Skin epidermis (tissue), 12 donors: Measurements from ENCODE around the gene GUCY1B1.

Experiments
- H3K27ac ChIP-seq, 21 experiments: fragments of 200-600 bp; sonication (generic) in 11 of 21; one replicate each; pipeline ENCODE4 v1.5.0; 2020; ENCODE audit warnings: mild to moderate bottlenecking in 3 of 21, inconsistent platforms in 2 of 21, moderate library complexity in 2 of 21
- H3K4me3 ChIP-seq, 7 experiments: fragments of 200-600 bp; sonication (generic) in 2 of 7; one replicate each; pipeline ENCODE4 v1.5.0; 2020; ENCODE audit warnings: inconsistent platforms in 2 of 7, mild to moderate bottlenecking in 2 of 7, moderate library complexity in 1 of 7

Gene GUCY1B1

DNA sequence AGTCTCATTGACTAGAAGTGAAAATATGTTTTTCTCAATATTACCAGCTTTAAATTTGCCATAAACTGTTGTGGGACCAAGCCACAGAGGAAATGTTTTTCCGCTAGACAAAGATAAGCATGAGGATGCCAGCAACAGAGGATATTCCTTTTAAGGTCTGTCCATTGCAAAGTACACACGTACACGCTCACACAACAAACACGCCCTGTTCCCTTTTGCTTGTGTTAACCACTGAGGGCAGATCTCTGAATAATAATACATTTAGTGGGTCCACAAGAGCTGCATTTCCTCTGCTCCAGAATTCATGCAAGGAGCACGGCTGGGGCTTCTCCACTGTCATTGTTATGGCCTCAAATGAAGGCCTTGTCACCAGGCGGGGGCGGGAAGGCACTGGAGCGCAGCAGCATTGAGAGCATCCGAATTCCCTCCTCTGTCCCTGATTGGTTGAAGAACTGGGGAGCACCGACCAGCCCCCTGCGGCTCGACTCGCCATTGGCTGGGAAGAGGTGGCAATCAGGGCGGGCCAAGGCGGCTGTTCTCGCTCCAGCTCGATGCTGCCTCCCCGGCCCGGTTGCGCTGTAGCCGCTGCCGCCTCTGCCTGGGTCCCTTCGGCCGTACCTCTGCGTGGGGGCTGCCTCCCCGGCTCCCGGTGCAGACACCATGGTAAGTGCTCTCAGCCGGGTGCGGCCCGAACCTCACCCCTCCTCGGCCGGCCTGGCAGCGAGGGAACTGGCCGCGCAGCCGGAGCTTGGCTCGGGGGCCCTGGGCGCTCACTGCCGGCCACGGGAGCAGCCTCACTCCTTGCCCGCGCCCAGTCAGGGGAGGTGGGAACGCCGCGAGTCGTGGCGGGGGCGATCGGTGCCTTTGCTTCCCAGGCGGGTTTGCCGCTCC is at the start of gene GUCY1B1:
Gene GUCY1B1, plus strand, starts transcription at position 541 of the 891 bp plus-strand sequence. Its CDS starts 120 bp downstream, at position 661.
- H3K27ac ChIP-seq: peak within 1 kb of the TSS in 20 of 21 experiments; percentile 9 to 86 (median 71)

DNA sequence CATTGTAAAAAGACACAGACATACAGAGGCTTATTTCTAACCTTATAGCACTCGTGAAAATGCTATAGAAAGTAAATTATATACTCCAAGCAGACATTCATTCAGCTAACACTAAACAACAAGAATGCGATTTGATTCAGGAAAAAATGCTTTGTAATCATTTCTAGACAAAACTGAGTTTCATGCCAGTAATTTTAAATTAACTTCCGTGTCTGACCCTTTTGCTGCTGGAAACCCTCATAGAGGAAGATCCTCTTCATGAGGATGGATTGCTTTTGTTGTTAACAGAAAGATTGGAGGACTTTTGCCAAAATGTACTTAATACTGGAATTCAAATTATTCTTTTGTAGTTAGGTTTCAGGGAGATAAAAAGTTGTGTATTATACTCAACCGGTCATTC is 48.9 kb upstream of the GUCY1B1 start:
- no peak overlapping the region for H3K4me3 ChIP-seq
- no peak overlapping the region for H3K27ac ChIP-seq

More for the DNA sequence above, at the start of gene GUCY1B1:
- H3K4me3 ChIP-seq: peak within 1 kb of the TSS; percentile 44 to 69 (median 54)

DNA sequence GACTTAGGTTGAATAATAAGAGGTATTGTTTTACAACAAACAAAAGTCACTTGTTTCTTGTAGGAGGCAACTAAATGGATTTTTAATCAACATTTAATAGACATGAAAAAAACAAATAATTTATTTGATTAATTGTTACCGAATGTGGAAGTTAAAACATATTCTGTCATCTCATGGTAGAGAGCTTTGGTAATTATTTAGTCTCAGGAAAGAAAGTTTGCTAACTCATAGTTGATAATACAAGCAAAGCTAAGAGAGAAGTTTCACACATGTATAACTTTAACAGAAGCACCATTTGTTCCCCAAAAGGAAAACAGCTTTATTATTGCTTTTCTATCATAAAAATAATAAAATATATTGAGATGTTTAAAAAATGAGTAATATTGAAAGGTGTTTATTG is 47.3 kb upstream of the GUCY1B1 start:
- no peak overlapping the region for H3K4me3 ChIP-seq
- H3K27ac ChIP-seq: no peak overlapping the region

- H3K27ac ChIP-seq: no peak overlapping the region
- no peak overlapping the region for H3K4me3 ChIP-seq
Observed at GRCh38 chr4:155712846-155713245, 46.0 kb upstream of the GUCY1B1 start.

DNA sequence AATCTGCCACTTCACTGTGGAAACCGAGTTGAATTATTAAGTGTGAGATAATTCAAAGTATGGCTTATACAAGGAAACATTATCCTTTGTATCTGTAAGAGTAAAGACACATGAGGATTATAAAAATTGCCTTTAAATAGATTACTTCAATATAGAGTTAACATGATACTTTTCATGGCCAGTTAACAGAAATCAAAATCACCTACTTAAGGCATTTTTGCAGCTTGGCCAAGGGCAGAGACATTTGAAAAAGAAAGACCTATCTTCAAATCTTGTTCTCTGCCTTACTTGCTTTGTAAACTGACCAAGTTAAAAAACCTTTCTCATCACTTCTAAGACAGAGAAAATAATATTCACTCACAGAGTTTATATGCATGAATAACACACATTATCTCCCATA is 44.9 kb upstream of the GUCY1B1 start:
- no peak overlapping the region for H3K27ac ChIP-seq
- H3K4me3 ChIP-seq: no peak overlapping the region

GRCh38 chr4:155722336-155722735 is 36.5 kb upstream of the GUCY1B1 start:
- Histone ChIP-seq H3K27ac (peak overlapping the region in 1 of 21 experiments; percentile 42), H3K4me3 (no peak overlapping the region)

- Histone ChIP-seq H3K4me3 (no peak overlapping the region), H3K27ac (peak overlapping the region in 1 of 21 experiments; percentile 42)
Observed at GRCh38 chr4:155722816-155723499, 35.9 kb upstream of the GUCY1B1 start.

DNA sequence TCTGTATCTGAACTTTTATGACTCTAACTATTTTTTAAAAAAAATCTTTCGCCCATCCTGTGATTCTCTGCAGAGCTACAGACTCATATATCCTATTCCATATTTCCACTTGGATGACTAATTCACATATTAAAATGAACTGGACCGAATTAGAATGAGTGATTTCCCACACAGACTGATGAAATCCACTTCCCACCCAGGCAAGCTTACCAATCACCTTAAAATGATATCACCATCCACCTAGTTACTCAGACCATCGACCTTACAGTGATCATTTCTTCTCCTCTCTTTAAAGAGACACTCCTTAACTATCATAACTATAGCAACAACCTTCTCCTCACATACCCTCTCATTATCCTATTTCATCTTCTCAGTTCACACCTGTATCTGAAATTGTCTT is 34.1 kb upstream of the GUCY1B1 start:
- Histone ChIP-seq H3K27ac (no peak overlapping the region), H3K4me3 (no peak overlapping the region)

GRCh38 chr4:155734065-155734464 is 24.8 kb upstream of the GUCY1B1 start:
- no peak overlapping the region for H3K27ac ChIP-seq

GRCh38 chr4:155734951-155735350 is 23.9 kb upstream of the GUCY1B1 start:
- Histone ChIP-seq H3K27ac (no peak overlapping the region), H3K4me3 (no peak overlapping the region)

More at GRCh38 chr4:155734065-155734464, 24.8 kb upstream of the GUCY1B1 start:
- H3K4me3 ChIP-seq: no peak overlapping the region

DNA sequence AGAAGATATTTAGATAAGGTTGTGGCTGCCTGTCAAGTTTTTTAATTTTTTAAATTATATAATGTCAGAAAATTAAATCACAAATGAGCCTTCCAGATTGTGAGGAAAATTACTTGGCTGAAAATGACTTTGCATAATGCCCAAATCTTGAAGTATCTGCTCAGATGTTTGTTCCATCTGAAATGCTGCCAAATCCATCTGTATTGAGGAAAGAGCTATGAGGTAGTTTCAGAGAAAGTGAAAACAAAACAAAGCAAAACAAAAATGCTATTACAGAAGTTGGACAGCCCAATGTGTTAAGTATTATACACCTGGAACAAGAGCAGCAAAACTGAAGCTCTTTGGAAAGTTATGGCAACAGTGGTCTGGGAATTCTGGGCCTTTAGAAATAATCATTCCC is 23.3 kb upstream of the GUCY1B1 start:
- Histone ChIP-seq H3K27ac (no peak overlapping the region), H3K4me3 (no peak overlapping the region)

GRCh38 chr4:155738548-155738947 is 20.3 kb upstream of the GUCY1B1 start:
- Histone ChIP-seq H3K27ac (no peak overlapping the region), H3K4me3 (no peak overlapping the region)

DNA sequence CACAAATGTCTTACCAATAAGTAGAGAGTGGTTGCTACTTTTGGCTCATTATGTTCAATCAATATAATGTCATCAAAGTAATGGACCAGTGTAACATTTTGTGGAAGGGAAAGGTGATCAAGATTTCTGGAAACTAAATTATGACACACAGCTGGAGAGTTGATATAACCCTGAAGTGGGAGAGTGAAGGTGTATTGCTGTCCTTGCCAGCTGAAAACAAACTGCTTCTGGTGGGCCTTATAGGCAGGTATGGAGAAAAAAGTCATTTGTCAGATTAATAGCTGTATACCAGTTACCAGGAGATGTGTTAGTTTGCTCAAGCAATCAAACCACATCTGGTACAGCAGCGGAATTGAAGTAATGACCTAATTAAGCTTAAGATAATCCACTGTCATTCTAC is 17.3 kb upstream of the GUCY1B1 start:
- no peak overlapping the region for H3K4me3 ChIP-seq
- no peak overlapping the region for H3K27ac ChIP-seq

DNA sequence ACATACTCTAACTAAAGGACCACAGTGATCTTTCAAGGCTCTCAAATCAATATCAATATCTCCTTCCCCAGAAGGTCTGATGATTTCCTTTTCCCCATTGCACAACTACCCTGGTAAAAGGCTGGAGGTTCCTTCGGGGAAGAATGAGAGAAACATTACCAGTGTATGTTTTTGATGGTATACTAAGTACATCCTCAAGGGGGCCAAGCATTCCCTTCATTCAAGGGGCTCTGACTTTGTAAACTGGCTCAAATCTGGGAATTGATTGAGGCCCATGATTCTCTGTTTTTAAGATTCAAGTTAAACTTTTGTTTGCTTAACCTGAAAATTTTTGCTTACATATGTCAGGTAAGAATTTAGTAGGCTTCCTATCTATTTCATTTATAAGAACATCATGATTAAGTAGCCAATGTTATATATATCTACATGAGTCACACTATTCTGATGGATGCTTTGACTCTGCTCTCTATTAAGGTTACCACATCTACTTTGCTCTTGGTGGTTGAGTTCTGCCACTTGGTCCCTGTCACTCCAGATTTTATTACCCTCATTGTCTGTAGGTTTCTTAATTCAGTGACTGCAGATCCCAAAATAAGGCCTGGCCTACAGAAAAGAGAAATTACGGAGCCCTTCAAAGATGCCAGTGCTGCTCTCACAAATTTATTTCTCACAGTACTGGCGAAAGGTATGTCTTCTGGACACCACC is 16.4 kb upstream of the GUCY1B1 start:
- Histone ChIP-seq H3K27ac (no peak overlapping the region), H3K4me3 (no peak overlapping the region)

DNA sequence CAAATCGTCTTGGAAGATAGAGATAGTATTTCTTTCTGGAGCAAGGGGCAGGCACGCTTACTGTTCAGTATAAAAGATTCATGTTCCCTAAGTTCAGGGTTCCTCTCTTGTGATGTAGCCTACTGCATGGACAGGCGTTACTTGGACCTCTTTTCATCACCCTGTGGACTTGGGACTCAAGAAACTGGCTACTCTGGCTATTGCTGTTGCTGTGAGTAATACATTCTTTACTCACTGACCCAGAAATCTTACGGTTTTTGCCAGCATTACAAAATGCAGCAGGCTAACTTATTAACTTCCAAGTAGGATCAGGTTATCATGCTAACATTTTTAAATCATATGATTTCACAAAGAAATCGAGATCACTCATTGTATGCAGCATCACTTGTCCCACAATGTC is 12.8 kb upstream of the GUCY1B1 start:
- no peak overlapping the region for H3K27ac ChIP-seq
- H3K4me3 ChIP-seq: no peak overlapping the region

GRCh38 chr4:155748039-155748438 is 10.8 kb upstream of the GUCY1B1 start:
- H3K4me3 ChIP-seq: no peak overlapping the region
- H3K27ac ChIP-seq: no peak overlapping the region

GRCh38 chr4:155749041-155749440 is 9.8 kb upstream of the GUCY1B1 start:
- no peak overlapping the region for H3K27ac ChIP-seq
- H3K4me3 ChIP-seq: no peak overlapping the region

- no peak overlapping the region for H3K27ac ChIP-seq
- H3K4me3 ChIP-seq: no peak overlapping the region
Observed at GRCh38 chr4:155751569-155751968, 7.3 kb upstream of the GUCY1B1 start.

DNA sequence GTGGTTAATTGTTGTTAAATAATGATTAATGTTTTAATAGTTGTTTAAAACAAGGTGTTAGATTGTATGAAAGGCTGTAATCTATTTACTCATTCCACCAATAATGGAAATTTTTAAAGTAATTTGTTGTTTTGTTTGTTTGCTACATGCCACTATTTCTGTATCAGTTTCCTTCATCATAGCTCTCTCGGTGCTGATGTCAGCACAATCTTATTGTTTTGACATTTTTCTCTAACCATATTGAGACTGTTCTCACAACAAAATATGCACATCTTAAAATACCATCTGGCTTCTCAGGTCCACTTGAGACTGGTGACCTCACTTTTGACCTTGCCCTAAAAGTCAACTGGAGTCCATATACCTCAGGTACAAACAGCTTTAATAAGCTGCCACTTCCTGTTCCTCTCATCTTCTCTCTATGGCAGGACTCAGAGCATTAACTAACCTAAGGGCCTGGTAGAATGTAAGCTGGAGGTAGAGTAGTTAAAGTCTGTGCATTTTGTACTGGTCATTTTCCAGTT is 1.0 kb upstream of the GUCY1B1 start:
- H3K4me3 ChIP-seq: no peak overlapping the region
- H3K27ac ChIP-seq: no peak overlapping the region
